HG03025 (cell line): ENCODE data around the gene PDS5B.
"Not testable (repeated sequence)": the region's sequence is repeated elsewhere in the genome, so short reads cannot be mapped to it uniquely, and the experiment has no call there.

ENCODE experiments used
- ATAC-seq: cut with Tn5 transposase; IDR thresholded peaks from one replicate; pipeline ENCODE4 v1.9.1; 2021; ENCODE audit warnings: mild to moderate bottlenecking, moderate library complexity; ENCODE audit not compliant: unreplicated experiment, low FRiP score

PDS5B gene

GRCh38 chr13:32752997-32753606 is 166.8 kb downstream of the PDS5B start:
- ATAC-seq = no peak

- no peak for ATAC-seq
Measured at GRCh38 chr13:32754179-32754578, 167.9 kb downstream of the PDS5B start.

- no peak for ATAC-seq
Measured at GRCh38 chr13:32759152-32759551, 172.9 kb downstream of the PDS5B start.

GRCh38 chr13:32761472-32761871 is 175.2 kb downstream of the PDS5B start:
- no peak for ATAC-seq

GRCh38 chr13:32779119-32779518 is 192.9 kb downstream of the PDS5B start:
- ATAC-seq = no peak

- ATAC-seq = no peak
Measured at GRCh38 chr13:32781906-32782305, 195.7 kb downstream of the PDS5B start.

GRCh38 chr13:32783067-32783466 is 196.8 kb downstream of the PDS5B start:
- no peak for ATAC-seq

GRCh38 chr13:32790731-32791130 is 204.5 kb downstream of the PDS5B start:
- ATAC-seq = no peak

GRCh38 chr13:32791545-32792172 is 205.4 kb downstream of the PDS5B start:
- ATAC-seq = peak; percentile 73

- no peak for ATAC-seq
Measured at GRCh38 chr13:32796754-32797153, 210.5 kb downstream of the PDS5B start.

GRCh38 chr13:32802159-32802558 is 215.9 kb downstream of the PDS5B start:
- ATAC-seq = no peak

GRCh38 chr13:32804673-32805230 is 218.5 kb downstream of the PDS5B start:
- ATAC-seq = no peak

GRCh38 chr13:32811297-32811800 is 225.1 kb downstream of the PDS5B start:
- peak; percentile 59 for ATAC-seq

GRCh38 chr13:32821149-32821688 is 235.0 kb downstream of the PDS5B start:
- no peak for ATAC-seq

- no peak for ATAC-seq
Measured at GRCh38 chr13:32822771-32823170, 236.5 kb downstream of the PDS5B start.

GRCh38 chr13:32823597-32823996 is 237.3 kb downstream of the PDS5B start:
- ATAC-seq = no peak

- no peak for ATAC-seq
Measured at GRCh38 chr13:32824061-32824460, 237.8 kb downstream of the PDS5B start.

GRCh38 chr13:32824675-32825074 is 238.4 kb downstream of the PDS5B start:
- no peak for ATAC-seq

- ATAC-seq = no peak
Measured at GRCh38 chr13:32825481-32825880, 239.2 kb downstream of the PDS5B start.

- ATAC-seq = not testable (repeated sequence)
Measured at GRCh38 chr13:32826372-32826771, 240.1 kb downstream of the PDS5B start.
